GM23338 (cell line): ENCODE data around the gene SMYD3.

Experiments used
- EZH2 ChIP-seq: fragments of 200-600 bp; sonication (generic); IDR thresholded peaks from one replicate; pipeline ENCODE4 v1.8.0; 2017; ENCODE audit warnings: antibody characterized with exemption, mild to moderate bottlenecking, low read depth; ENCODE audit not compliant: unreplicated experiment
- REST ChIP-seq: IDR thresholded peaks from one replicate; pipeline ENCODE4 v1.6.1; 2018; ENCODE audit warnings: antibody characterized with exemption; ENCODE audit not compliant: unreplicated experiment

- TF ChIP-seq REST (no peak), EZH2 (no peak)
These were observed 354.1 kb downstream of the SMYD3 start for GRCh38 chr1:246152986-246153431.
